ENCODE results near the gene TEX35. TPM values are rescaled to one million over a fixed set of nuclear protein-coding genes. Genes with fewer than 3 reads are reported as not detected.
"Not testable (repeated sequence)": the region's sequence is repeated elsewhere in the genome, so short reads cannot be mapped to it uniquely, and the experiment has no call there.

TEX35 gene
- total RNA-seq, 1 experiment from 2014 or later, result not detected

DNA sequence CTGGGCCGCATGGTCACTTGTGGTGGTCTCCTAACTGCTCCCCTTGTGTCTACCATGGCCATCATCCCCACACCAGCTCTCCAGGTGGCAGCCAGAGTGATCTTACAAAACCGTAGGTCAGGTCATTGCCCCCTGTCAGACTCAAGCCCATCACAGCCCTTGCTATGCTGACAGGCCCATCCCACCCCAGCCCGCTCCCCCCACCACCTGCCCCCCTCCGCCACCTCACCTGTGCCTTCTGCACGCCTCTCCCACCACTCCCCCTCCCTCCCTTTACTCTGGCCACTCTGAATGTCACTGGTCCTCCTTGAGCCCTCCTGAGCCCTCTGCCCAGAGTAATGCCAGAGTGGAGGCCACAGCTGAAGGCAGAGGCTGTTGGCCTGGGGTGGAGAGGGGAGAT lies 28.5 kb downstream of the TEX35 start:
- no peak for DNase-seq (ENCODE audit: low spot score)

- no peak for DNase-seq (ENCODE audit: low spot score)
Observed at GRCh38 chr1:178541829-178542553, 29.1 kb downstream of the TEX35 start.

DNA sequence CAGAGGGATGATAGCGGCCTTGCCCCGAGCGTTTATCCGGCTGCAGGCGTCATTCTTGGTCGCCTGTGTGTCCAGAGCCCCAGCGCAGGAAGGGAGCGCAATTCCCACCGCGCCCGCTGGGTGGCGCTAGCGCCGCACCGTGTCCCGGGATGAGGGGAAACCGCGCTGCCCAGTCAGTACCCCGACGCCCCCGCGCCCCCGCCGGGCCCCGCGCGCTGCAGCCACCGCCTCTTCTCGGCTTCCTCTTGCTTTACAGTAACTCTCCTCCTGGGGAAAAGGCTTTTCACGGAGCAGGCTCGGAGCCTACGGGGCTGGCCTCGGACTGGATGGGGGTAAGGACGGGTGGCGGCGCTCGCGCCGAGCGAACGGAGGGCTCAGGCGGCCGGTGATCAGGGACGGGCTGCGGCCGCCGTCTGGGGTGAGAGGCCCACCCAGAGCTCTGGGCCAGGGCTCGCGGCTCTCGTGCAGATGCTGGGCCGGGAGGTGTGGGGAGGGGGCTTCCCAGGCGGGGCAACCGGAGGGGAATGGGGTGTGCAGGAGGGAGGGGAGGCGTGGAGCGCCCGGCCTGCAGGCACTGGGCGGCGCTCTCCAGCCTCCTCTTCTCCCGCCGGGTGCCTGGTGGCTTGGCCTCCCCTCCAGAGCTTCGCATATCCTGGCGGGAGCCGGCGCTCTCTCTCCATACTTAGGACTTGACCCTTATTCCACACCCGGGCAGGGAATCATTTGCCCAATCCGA lies 29.8 kb downstream of the TEX35 start:
- peak; percentile 80 for DNase-seq (ENCODE audit: low spot score)

- no peak for DNase-seq (ENCODE audit: low spot score)
Observed at GRCh38 chr1:178543290-178543607, 30.3 kb downstream of the TEX35 start.

DNA sequence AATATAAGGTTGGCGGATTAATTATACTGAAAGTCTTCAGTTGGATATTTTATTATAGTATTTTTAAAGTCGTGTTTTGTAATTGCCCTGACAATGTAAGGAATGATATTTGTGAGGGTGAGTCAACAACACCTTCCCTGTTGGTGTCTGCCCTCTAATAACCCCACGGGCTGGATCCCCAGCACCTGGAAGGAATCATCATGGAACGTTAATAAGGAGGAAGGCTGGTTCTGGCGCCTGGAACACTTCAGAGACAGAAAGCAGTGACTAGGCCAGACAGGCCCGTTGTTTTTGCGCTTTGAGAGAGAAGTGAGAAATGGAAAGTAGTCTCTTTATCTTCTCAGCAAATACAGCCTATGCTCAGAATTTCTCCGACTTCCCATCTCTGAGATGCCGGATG lies 31.6 kb downstream of the TEX35 start:
- DNase-seq (ENCODE audit: low spot score), result peak; percentile 26

DNA sequence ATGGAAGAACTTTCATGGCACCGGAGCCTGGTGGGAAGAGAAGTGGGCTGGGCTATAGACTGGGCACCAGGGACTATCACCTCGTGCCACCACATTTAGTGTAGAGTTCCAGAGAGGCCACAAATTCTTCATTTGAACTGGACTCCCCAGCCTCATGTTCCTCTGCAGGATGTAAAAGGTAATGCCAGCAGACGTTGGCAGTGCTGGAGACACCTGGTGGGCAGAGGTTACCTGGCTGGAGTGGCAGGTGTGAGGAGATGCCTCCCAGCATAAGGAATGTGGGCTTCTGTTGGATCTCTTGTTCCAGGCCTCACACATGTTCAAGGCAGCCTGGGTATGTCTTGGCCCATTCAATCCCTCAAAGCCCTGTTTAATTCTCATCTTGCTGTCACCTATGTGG lies 35.2 kb downstream of the TEX35 start:
- no peak for DNase-seq (ENCODE audit: low spot score)

GRCh38 chr1:178551307-178551706 lies 38.4 kb downstream of the TEX35 start:
- no peak for DNase-seq (ENCODE audit: low spot score)

GRCh38 chr1:178551940-178552339 lies 39.0 kb downstream of the TEX35 start:
- DNase-seq (ENCODE audit: low spot score), result no peak

DNA sequence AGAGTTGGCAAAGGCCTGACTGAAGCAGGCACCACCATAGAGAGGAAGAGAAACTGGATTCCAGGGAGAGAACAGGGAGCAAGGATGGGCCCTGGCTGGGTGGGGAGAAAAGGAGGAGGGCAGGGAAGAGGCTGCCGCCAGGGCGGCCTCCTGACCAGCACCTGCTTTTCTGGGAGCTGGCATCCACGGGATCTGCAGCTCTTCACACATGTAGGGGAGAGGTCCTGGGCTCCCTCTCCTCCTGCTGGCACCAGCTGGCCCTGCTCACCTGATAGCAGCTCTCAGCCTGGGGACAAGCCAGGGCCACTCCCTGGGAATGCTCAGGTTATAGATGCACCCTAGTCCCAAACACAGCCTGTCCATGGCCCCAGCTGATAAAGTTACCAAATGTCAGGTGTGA lies 39.9 kb downstream of the TEX35 start:
- no peak for DNase-seq (ENCODE audit: low spot score)

GRCh38 chr1:178554351-178554750 lies 41.4 kb downstream of the TEX35 start:
- DNase-seq (ENCODE audit: low spot score), result not testable (repeated sequence)

DNA sequence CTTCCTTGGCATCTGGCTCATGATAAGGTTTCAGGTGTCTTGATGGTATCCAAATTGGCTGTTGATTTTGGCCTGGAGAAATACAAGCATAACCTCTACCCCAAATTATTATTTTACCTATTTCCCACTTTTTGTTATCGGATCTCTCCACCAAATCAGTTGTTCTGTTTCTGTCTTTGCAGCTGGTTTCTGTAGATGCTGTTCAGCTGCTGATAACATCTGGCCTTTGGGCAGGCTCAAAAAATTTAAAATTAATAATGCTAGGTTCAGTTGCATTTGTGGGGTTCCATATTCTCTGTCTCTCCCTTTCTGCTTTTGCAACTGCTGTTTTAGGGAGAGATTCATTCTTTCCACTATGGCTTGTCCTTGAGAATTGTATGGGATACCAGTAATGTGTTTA lies 42.7 kb downstream of the TEX35 start:
- not testable (repeated sequence) for DNase-seq (ENCODE audit: low spot score)

- DNase-seq (ENCODE audit: low spot score), result not testable (repeated sequence)
Observed at GRCh38 chr1:178558816-178559215, 45.9 kb downstream of the TEX35 start.

DNA sequence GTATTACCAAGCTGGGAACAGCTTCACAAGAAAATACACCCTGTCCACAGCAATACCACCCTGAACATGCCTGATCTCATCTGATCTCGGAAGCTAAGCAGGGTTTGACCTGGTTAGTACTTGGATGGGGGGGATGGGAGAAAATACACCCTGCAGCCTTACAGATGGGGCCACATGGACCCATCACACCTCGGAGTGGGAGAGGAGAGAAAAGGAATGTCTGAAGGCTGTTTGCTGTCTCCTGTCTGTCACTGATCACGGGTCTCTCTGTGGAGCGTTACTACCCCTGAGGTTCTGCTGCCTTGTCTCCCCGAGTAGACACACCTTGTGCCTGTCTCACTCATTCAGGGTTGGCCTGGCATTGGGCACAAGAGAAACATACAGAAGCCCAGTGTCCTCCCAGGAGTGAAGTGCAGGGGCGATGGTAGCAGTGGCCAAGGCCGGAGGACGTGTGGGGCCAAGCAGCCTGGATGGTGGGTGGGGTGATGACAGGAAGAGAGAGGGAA lies 48.0 kb downstream of the TEX35 start:
- no peak for DNase-seq (ENCODE audit: low spot score)

DNA sequence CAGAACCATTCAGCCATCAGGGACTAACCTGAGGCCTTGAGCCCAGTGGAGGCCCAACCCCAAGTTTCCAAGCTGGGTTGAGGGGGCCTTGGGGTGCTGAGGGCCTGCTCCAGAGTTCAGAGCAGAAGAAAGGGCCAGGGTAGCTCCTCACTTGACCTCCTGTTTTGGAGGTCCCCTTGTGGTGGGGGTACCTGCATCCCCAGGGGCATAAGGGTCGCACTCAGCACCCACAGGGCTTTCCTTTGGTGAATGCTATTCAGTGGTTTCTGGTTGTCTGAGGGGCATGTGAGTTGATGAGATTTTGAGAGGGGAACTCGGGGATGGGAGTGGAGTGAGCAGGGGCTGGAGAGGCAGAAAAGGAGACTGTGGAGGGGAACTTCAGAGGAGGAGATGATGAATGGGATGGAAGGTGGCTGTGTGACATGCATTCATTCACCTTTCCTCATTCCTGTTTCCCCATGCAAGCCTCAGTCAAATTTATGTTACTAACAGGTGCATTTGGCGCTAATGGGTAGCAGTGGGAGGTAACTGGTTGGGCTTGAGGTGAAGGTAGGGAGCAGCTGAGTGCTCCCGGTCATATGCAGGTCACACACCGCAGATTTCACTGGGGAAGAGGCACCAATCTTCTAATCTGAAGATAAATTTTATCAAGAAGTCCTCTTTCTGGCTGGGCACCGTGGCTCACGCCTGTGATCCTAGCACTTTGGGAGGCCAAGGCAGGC lies 50.4 kb downstream of the TEX35 start:
- no peak for DNase-seq (ENCODE audit: low spot score)

- no peak for DNase-seq (ENCODE audit: low spot score)
Observed at GRCh38 chr1:178564086-178564782, 51.3 kb downstream of the TEX35 start.

- no peak for DNase-seq (ENCODE audit: low spot score)
Observed at GRCh38 chr1:178564783-178565180, 51.9 kb downstream of the TEX35 start.

GRCh38 chr1:178565586-178565985 lies 52.7 kb downstream of the TEX35 start:
- no peak for DNase-seq (ENCODE audit: low spot score)

- no peak for DNase-seq (ENCODE audit: low spot score)
Observed at GRCh38 chr1:178566187-178566586, 53.3 kb downstream of the TEX35 start.

DNA sequence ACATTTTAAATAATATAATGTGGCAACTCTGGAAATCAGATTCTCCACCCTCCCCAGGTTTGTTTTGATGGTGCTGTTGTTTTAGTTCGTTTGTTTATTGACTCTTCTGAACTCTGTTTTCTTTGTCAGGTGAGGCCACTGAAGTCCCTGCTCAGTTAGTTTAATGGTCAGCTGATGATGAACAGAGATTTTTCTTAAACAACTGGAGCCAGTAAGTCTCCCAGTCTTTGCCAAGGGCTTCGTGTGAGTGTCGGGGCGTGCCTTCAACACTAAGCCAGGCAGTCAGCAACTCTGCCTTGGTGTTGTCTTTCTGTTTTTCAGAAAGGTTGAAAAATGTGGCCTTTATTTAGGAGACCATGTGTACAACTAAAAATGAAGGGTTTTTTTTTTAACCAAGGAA lies 58.9 kb downstream of the TEX35 start:
- no peak for DNase-seq (ENCODE audit: low spot score)
